ENCODE measurements around the gene IFNE.

DNA sequence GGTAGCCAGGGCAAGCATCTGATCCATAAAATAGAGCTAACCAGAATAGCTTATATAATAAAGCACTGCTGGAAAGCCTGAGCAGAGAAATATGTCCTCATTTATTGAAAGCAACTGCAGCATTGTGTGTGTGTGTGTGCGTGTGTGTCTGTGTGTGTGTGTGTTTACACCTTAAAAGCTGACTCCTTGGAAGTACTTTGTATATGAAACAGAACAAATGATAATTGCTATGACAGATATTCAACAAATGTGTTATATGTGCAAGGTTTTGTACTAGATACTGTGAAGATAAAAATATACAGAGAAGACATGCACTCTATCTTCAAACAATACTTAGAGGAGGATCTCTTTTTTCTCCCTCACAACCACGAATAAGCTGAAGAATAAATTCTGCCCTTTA lies 22.0 kb upstream of the IFNE start:
- no peak for TF ChIP-seq CTCF (IDR thresholded peaks at IDR 0.05)
- no peak for TF ChIP-seq POLR2A (IDR thresholded peaks at IDR 0.05)
- TF ChIP-seq POLR2AphosphoS5 (IDR thresholded peaks at IDR 0.05), result no peak
- TF ChIP-seq EP300 (IDR thresholded peaks at IDR 0.05), result no peak

Measured in stomach (tissue), 4 donors.